ENCODE measurements around the gene SLC66A2.

SLC66A2 gene

GRCh38 chr18:79935499-79935898, 16.0 kb downstream of the SLC66A2 start:
- no peak for DNase-seq

GRCh38 chr18:79935098-79935480, 16.4 kb downstream of the SLC66A2 start:
- no peak for DNase-seq

GRCh38 chr18:79934311-79935097, 16.9 kb downstream of the SLC66A2 start:
- DNase-seq, result no peak

- no peak for DNase-seq
Observed at GRCh38 chr18:79933765-79934164, 17.7 kb downstream of the SLC66A2 start.

GRCh38 chr18:79932907-79933306, 18.5 kb downstream of the SLC66A2 start:
- no peak for DNase-seq

GRCh38 chr18:79931475-79931874, 20.0 kb downstream of the SLC66A2 start:
- no peak for DNase-seq

- DNase-seq, result no peak
Observed at GRCh38 chr18:79930020-79930642, 21.3 kb downstream of the SLC66A2 start.

GRCh38 chr18:79928563-79928960, 22.9 kb downstream of the SLC66A2 start:
- DNase-seq, result no peak

GRCh38 chr18:79927607-79928562, 23.6 kb downstream of the SLC66A2 start:
- no peak for DNase-seq

- no peak for DNase-seq
Observed at GRCh38 chr18:79926715-79927606, 24.5 kb downstream of the SLC66A2 start.

- no peak for DNase-seq
Observed at GRCh38 chr18:79926306-79926705, 25.1 kb downstream of the SLC66A2 start.

GRCh38 chr18:79924814-79925731, 26.4 kb downstream of the SLC66A2 start:
- no peak for DNase-seq

- no peak for DNase-seq
Observed at GRCh38 chr18:79923896-79924585, 27.4 kb downstream of the SLC66A2 start.

GRCh38 chr18:79922971-79923411, 28.5 kb downstream of the SLC66A2 start:
- DNase-seq, result no peak

GRCh38 chr18:79921984-79922965, 29.2 kb downstream of the SLC66A2 start:
- DNase-seq, result no peak

GRCh38 chr18:79919089-79919488, 32.4 kb downstream of the SLC66A2 start:
- DNase-seq, result no peak

- no peak for DNase-seq
Observed at GRCh38 chr18:79918615-79919011, 32.8 kb downstream of the SLC66A2 start.

- no peak for DNase-seq
Observed at GRCh38 chr18:79917853-79918614, 33.4 kb downstream of the SLC66A2 start.

Measured in NCI-H774 (cell line).